HG02623 (cell line): ENCODE data around the gene CEACAM1.
"Not testable (repeated sequence)": the region's sequence is repeated elsewhere in the genome, so short reads cannot be mapped to it uniquely, and the experiment has no call there.

ENCODE experiments used
- ATAC-seq: cut with Tn5 transposase; IDR thresholded peaks from one replicate; pipeline ENCODE4 v1.9.1; 2021; ENCODE audit warnings: moderate library complexity; ENCODE audit not compliant: unreplicated experiment

The CEACAM1 gene

GRCh38 chr19:42512743-42513304 lies 15.5 kb downstream of the CEACAM1 start:
- peak; percentile 72 for ATAC-seq

- ATAC-seq: no peak
Observed at GRCh38 chr19:42512130-42512636, 16.1 kb downstream of the CEACAM1 start.

- ATAC-seq: no peak
Observed at GRCh38 chr19:42511340-42511739, 16.9 kb downstream of the CEACAM1 start.

GRCh38 chr19:42508892-42509444 lies 19.3 kb downstream of the CEACAM1 start:
- no peak for ATAC-seq

- no peak for ATAC-seq
Observed at GRCh38 chr19:42505066-42505465, 23.2 kb downstream of the CEACAM1 start.

- ATAC-seq: no peak
Observed at GRCh38 chr19:42501733-42502132, 26.5 kb downstream of the CEACAM1 start.

GRCh38 chr19:42501243-42501642 lies 27.0 kb downstream of the CEACAM1 start:
- ATAC-seq: not testable (repeated sequence)

- no peak for ATAC-seq
Observed at GRCh38 chr19:42498169-42498757, 30.0 kb downstream of the CEACAM1 start.

GRCh38 chr19:42497492-42498168 lies 30.7 kb downstream of the CEACAM1 start:
- peak; percentile 52 for ATAC-seq

- ATAC-seq: no peak
Observed at GRCh38 chr19:42496460-42497133, 31.7 kb downstream of the CEACAM1 start.

GRCh38 chr19:42495663-42496062 lies 32.6 kb downstream of the CEACAM1 start:
- ATAC-seq: no peak

- ATAC-seq: no peak
Observed at GRCh38 chr19:42494321-42494720, 34.0 kb downstream of the CEACAM1 start.

- ATAC-seq: no peak
Observed at GRCh38 chr19:42488783-42489521, 39.3 kb downstream of the CEACAM1 start.

GRCh38 chr19:42487798-42488178 lies 40.5 kb downstream of the CEACAM1 start:
- no peak for ATAC-seq

- no peak for ATAC-seq
Observed at GRCh38 chr19:42487032-42487797, 41.1 kb downstream of the CEACAM1 start.

GRCh38 chr19:42485036-42485435 lies 43.2 kb downstream of the CEACAM1 start:
- not testable (repeated sequence) for ATAC-seq

- ATAC-seq: no peak
Observed at GRCh38 chr19:42480335-42481095, 47.8 kb downstream of the CEACAM1 start.

- no peak for ATAC-seq
Observed at GRCh38 chr19:42479736-42480135, 48.5 kb downstream of the CEACAM1 start.

- no peak for ATAC-seq
Observed at GRCh38 chr19:42478765-42479311, 49.4 kb downstream of the CEACAM1 start.
